GM13976 (cell line): ENCODE results near the gene OR6X1.
"Not testable (repeated sequence)": the region's sequence is repeated elsewhere in the genome, so short reads cannot be mapped to it uniquely, and the experiment has no call there.

ENCODE experiments used
- DNase-seq: peaks from one replicate; pipeline ENCODE4 v3.0.0; 2012; ENCODE audit warnings: low spot score
- CTCF ChIP-seq: IDR thresholded peaks from 2 replicates; pipeline ENCODE4 v1.5.1; 2012; ENCODE audit warnings: borderline replicate concordance, mild to moderate bottlenecking; ENCODE audit not compliant: insufficient read depth; ENCODE audit errors: extremely low read depth, missing control alignments, control extremely low read depth
- in situ Hi-C: fragments of 300-500 bp; cut with MboI; formaldehyde crosslinking; loops from one replicate; pipeline ENCODE4 v1.12.0; 2022; ENCODE audit warnings: low sequenced_read_pairs, mixed read lengths, inconsistent platforms; ENCODE audit not compliant: unreplicated experiment

OR6X1 gene

GRCh38 chr11:123736769-123737168 lies 17.5 kb downstream of the OR6X1 start:
- TF ChIP-seq CTCF = no peak
- DNase-seq = no peak
- in situ Hi-C loops = no loop called here

GRCh38 chr11:123729602-123730001 lies 24.7 kb downstream of the OR6X1 start:
- DNase-seq = no peak
- in situ Hi-C loops = no loop called here
- no peak for TF ChIP-seq CTCF

- no peak for TF ChIP-seq CTCF
- no peak for DNase-seq
- in situ Hi-C loops = no loop called here
Observed at GRCh38 chr11:123725995-123726655, 28.2 kb downstream of the OR6X1 start.

GRCh38 chr11:123719452-123719851 lies 34.9 kb downstream of the OR6X1 start:
- DNase-seq = no peak
- in situ Hi-C loops = no loop called here
- no peak for TF ChIP-seq CTCF

- no peak for TF ChIP-seq CTCF
- DNase-seq = no peak
- in situ Hi-C loops = no loop called here
Observed at GRCh38 chr11:123718469-123718868, 35.8 kb downstream of the OR6X1 start.

- TF ChIP-seq CTCF = no peak
- DNase-seq = no peak
- in situ Hi-C loops = no loop called here
Observed at GRCh38 chr11:123718063-123718462, 36.3 kb downstream of the OR6X1 start.

- in situ Hi-C loops, DNase-seq: not testable (repeated sequence)
Observed at GRCh38 chr11:123712627-123713026, 41.7 kb downstream of the OR6X1 start.
